Ovary (tissue), 3 donors: Measurements from ENCODE around the gene MAP2K5.

Experiments
- CTCF ChIP-seq, 3 donors: fragments of 450-650 bp in 2 of 3; fragments of 200-600 bp in 1 of 3; IDR thresholded peaks; one replicate each; pipeline versions ENCODE4 v1.5.1 to v1.8.0; 2016 to 2022; ENCODE audit warnings: antibody characterized with exemption in 3 of 3, mild to moderate bottlenecking in 1 of 3
- EP300 ChIP-seq: sonication (generic); formaldehyde crosslinking; IDR thresholded peaks from one replicate; pipeline ENCODE4 v1.6.1; 2017; ENCODE audit warnings: antibody characterized with exemption
- POLR2A ChIP-seq: fragments of 450-650 bp; IDR thresholded peaks from one replicate; pipeline ENCODE4 v1.6.1; 2017; ENCODE audit warnings: antibody characterized with exemption, mild to moderate bottlenecking, moderate library complexity
- donor health status: DM: no; HTN: no; CAD: no.

DNA sequence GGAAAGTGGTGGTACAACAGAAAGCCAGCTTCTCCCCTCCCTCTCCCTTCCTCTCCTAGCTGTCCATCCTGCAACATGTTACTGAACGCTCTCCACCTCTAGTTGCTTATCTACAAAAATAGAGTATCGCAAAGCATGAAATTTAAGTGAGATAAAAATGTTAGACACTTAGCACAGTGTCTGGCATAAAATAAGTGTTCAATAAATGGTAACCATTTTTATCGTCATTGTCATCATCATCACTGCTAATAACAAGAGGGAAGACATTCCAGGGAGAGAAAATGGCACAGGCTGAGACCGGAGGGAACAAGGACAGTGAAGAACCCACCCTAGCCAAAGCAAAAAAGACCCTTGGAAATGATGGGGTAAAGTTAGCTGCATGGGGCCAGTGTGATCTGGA, 244.1 kb downstream of the MAP2K5 start:
- TF ChIP-seq CTCF (IDR thresholded peaks at IDR 0.05): no peak
- no peak for TF ChIP-seq POLR2A
- no peak for TF ChIP-seq EP300
